ENCODE measurements around the gene TRERF1.
"Not testable (repeated sequence)": the region's sequence is repeated elsewhere in the genome, so short reads cannot be mapped to it uniquely, and the experiment has no call there.

Gene TRERF1

GRCh38 chr6:42217157-42217518 is 234.6 kb downstream of the TRERF1 start:
- Histone ChIP-seq H3K27me3 (ENCODE audit: insufficient read depth, insufficient read length) (no peaks in the 10 kb centered on the region), H3K4me3 (ENCODE audit: insufficient read length, low read depth) (peak overlapping the region; percentile 71), H3K9ac (ENCODE audit: insufficient read length, low read depth) (peak overlapping the region; percentile 79), H3K36me3 (ENCODE audit: insufficient read depth, insufficient read length, low read length) (peaks cover 13% of the 10 kb centered on the region), H3K4me1 (ENCODE audit: insufficient read depth, insufficient read length) (no peaks in the 10 kb centered on the region), H3K9me3 (ENCODE audit: insufficient read depth, low read length) (no peaks in the 10 kb centered on the region)
- no peak for DNase-seq (ENCODE audit: low read depth, low spot score)
- TF ChIP-seq SUZ12 (IDR thresholded peaks at IDR 0.05; ENCODE audit: extremely low read depth, insufficient read depth, insufficient read length) (no peak), YY1 (IDR thresholded peaks at IDR 0.05; ENCODE audit: insufficient read depth, insufficient read length) (no peak), ZNF274 (IDR thresholded peaks at IDR 0.05; ENCODE audit: low read depth, low read length) (no peak)

DNA sequence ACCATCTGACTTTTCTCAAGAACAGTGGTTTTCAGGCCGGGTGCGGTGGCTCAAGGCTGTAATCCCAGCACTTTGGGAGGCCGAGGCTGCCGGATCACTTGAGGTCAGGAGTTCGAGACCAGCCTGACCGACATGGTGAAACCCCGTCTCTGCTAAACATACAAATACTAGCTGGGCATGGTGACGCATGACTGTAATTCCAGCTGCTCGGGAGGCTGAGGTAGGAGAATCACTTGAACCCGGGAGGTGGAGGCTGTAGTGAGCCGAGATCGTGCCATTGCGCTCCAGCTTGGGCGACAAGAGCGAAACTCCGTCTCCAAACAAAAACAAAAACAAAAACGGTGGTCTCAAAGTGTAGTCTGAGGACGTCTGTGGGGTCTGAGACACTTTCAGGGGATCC is 235.2 kb downstream of the TRERF1 start:
- Histone ChIP-seq H3K4me3 (ENCODE audit: insufficient read length, low read depth) (peak overlapping the region; percentile 71), H3K9ac (ENCODE audit: insufficient read length, low read depth) (peak overlapping the region; percentile 70), H3K36me3 (ENCODE audit: insufficient read depth, insufficient read length, low read length) (peaks cover 18% of the 10 kb centered on the region)
- H3K4me1 ChIP-seq (ENCODE audit: insufficient read depth, insufficient read length); H3K9me3 ChIP-seq (ENCODE audit: insufficient read depth, low read length); H3K27me3 ChIP-seq (ENCODE audit: insufficient read depth, insufficient read length); DNase-seq (ENCODE audit: low read depth, low spot score): not testable (repeated sequence)

GRCh38 chr6:42212442-42212841 is 239.3 kb downstream of the TRERF1 start:
- H3K27me3 ChIP-seq (ENCODE audit: insufficient read depth, insufficient read length): no peaks in the 10 kb centered on the region
- no peak for DNase-seq (ENCODE audit: low read depth, low spot score)
- H3K4me3 ChIP-seq (ENCODE audit: insufficient read length, low read depth): no peak overlapping the region
- H3K9ac ChIP-seq (ENCODE audit: insufficient read length, low read depth): no peak overlapping the region
- H3K4me1 ChIP-seq (ENCODE audit: insufficient read depth, insufficient read length): no peaks in the 10 kb centered on the region
- H3K36me3 ChIP-seq (ENCODE audit: insufficient read depth, insufficient read length, low read length): peaks cover 40% of the 10 kb centered on the region
- no peaks in the 10 kb centered on the region for H3K9me3 ChIP-seq (ENCODE audit: insufficient read depth, low read length)
- TF ChIP-seq ZNF274 (IDR thresholded peaks at IDR 0.05; ENCODE audit: low read depth, low read length): no peak
- no peak for TF ChIP-seq YY1 (IDR thresholded peaks at IDR 0.05; ENCODE audit: insufficient read depth, insufficient read length)
- TF ChIP-seq SUZ12 (IDR thresholded peaks at IDR 0.05; ENCODE audit: extremely low read depth, insufficient read depth, insufficient read length): no peak

DNA sequence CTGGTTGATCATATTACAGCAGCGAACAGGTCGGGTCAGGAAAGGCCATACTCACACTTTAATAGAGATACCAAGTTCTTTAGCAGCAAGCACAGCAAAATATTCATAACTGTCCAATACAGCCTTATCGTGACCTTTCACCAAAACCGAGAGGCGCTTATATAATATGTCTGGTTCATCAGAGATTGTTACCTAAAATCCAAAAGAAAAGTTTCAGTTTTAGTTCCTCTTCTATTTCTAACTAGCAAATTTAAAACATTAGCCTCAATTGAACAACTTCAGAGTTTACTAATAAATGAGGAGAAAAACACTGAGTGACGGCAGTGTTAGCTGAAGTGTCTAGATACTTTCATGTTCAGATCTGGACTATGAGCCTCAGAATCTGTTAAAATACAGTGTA is 240.0 kb downstream of the TRERF1 start:
- Histone ChIP-seq H3K9ac (ENCODE audit: insufficient read length, low read depth) (no peak overlapping the region), H3K4me3 (ENCODE audit: insufficient read length, low read depth) (no peak overlapping the region), H3K9me3 (ENCODE audit: insufficient read depth, low read length) (no peaks in the 10 kb centered on the region), H3K36me3 (ENCODE audit: insufficient read depth, insufficient read length, low read length) (peaks cover 40% of the 10 kb centered on the region), H3K27me3 (ENCODE audit: insufficient read depth, insufficient read length) (no peaks in the 10 kb centered on the region), H3K4me1 (ENCODE audit: insufficient read depth, insufficient read length) (no peaks in the 10 kb centered on the region)
- DNase-seq (ENCODE audit: low read depth, low spot score): no peak
- no peak for TF ChIP-seq ZNF274 (IDR thresholded peaks at IDR 0.05; ENCODE audit: low read depth, low read length)
- no peak for TF ChIP-seq SUZ12 (IDR thresholded peaks at IDR 0.05; ENCODE audit: extremely low read depth, insufficient read depth, insufficient read length)
- TF ChIP-seq YY1 (IDR thresholded peaks at IDR 0.05; ENCODE audit: insufficient read depth, insufficient read length): no peak

DNA sequence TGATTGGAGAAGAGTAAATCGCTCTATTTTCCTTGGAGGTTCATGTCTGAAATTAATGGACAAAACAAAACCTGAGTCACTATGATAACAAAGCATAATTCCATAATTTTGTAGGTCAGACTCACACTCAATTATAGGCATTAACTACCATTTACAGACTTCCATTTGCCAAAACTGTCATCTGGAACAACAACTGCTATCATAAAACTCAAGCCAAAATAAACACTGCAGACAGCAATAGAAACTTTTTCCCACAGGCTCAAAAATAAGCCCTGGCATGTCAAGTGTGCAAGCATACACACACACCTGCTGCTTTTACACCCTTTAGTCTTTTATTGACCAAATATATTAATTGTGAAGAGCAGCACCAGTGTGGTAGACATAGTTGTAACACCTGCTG is 241.2 kb downstream of the TRERF1 start:
- Histone ChIP-seq H3K9me3 (ENCODE audit: insufficient read depth, low read length) (no peaks in the 10 kb centered on the region), H3K4me3 (ENCODE audit: insufficient read length, low read depth) (no peak overlapping the region), H3K27me3 (ENCODE audit: insufficient read depth, insufficient read length) (no peaks in the 10 kb centered on the region), H3K4me1 (ENCODE audit: insufficient read depth, insufficient read length) (no peaks in the 10 kb centered on the region), H3K36me3 (ENCODE audit: insufficient read depth, insufficient read length, low read length) (peaks cover 40% of the 10 kb centered on the region), H3K9ac (ENCODE audit: insufficient read length, low read depth) (no peak overlapping the region)
- TF ChIP-seq SUZ12 (IDR thresholded peaks at IDR 0.05; ENCODE audit: extremely low read depth, insufficient read depth, insufficient read length): no peak
- TF ChIP-seq YY1 (IDR thresholded peaks at IDR 0.05; ENCODE audit: insufficient read depth, insufficient read length): no peak
- no peak for TF ChIP-seq ZNF274 (IDR thresholded peaks at IDR 0.05; ENCODE audit: low read depth, low read length)
- no peak for DNase-seq (ENCODE audit: low read depth, low spot score)

- H3K36me3 ChIP-seq (ENCODE audit: insufficient read depth, insufficient read length, low read length): peaks cover 27% of the 10 kb centered on the region
- H3K9ac ChIP-seq (ENCODE audit: insufficient read length, low read depth); DNase-seq (ENCODE audit: low read depth, low spot score); H3K4me3 ChIP-seq (ENCODE audit: insufficient read length, low read depth); H3K4me1 ChIP-seq (ENCODE audit: insufficient read depth, insufficient read length); H3K27me3 ChIP-seq (ENCODE audit: insufficient read depth, insufficient read length); H3K9me3 ChIP-seq (ENCODE audit: insufficient read depth, low read length): not testable (repeated sequence)
Observed at GRCh38 chr6:42207559-42207958, 244.2 kb downstream of the TRERF1 start.

GRCh38 chr6:42204768-42205282 is 246.9 kb downstream of the TRERF1 start:
- TF ChIP-seq ZNF274 (IDR thresholded peaks at IDR 0.05; ENCODE audit: low read depth, low read length) (no peak), YY1 (IDR thresholded peaks at IDR 0.05; ENCODE audit: insufficient read depth, insufficient read length) (no peak), SUZ12 (IDR thresholded peaks at IDR 0.05; ENCODE audit: extremely low read depth, insufficient read depth, insufficient read length) (no peak)
- no peak overlapping the region for H3K9ac ChIP-seq (ENCODE audit: insufficient read length, low read depth)
- no peaks in the 10 kb centered on the region for H3K9me3 ChIP-seq (ENCODE audit: insufficient read depth, low read length)
- H3K27me3 ChIP-seq (ENCODE audit: insufficient read depth, insufficient read length): no peaks in the 10 kb centered on the region
- no peak for DNase-seq (ENCODE audit: low read depth, low spot score)
- H3K4me1 ChIP-seq (ENCODE audit: insufficient read depth, insufficient read length): no peaks in the 10 kb centered on the region
- no peak overlapping the region for H3K4me3 ChIP-seq (ENCODE audit: insufficient read length, low read depth)
- peaks cover 11% of the 10 kb centered on the region for H3K36me3 ChIP-seq (ENCODE audit: insufficient read depth, insufficient read length, low read length)

DNA sequence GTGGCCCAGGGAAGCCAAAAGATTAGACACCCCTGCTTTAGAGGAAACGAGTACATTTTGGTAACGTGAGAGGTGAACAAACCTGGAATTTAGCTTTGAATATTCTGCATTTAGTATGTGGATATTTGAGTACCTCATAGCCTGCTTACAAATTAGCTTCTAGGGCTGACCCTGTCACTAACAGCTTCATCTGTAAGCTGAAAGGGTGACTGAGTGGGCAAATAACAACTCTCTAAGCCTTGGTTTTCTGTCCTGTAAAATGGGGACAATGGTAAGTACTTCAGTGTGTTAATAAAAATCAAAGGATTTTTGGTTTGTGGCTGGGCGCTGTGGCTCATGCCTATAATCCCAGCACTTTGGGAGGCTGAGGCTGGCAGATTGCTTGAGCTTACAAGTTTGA is 248.5 kb downstream of the TRERF1 start:
- Histone ChIP-seq H3K9me3 (ENCODE audit: insufficient read depth, low read length) (no peaks in the 10 kb centered on the region), H3K9ac (ENCODE audit: insufficient read length, low read depth) (no peak overlapping the region), H3K4me1 (ENCODE audit: insufficient read depth, insufficient read length) (no peaks in the 10 kb centered on the region), H3K36me3 (ENCODE audit: insufficient read depth, insufficient read length, low read length) (no peaks in the 10 kb centered on the region), H3K4me3 (ENCODE audit: insufficient read length, low read depth) (no peak overlapping the region), H3K27me3 (ENCODE audit: insufficient read depth, insufficient read length) (no peaks in the 10 kb centered on the region)
- no peak for DNase-seq (ENCODE audit: low read depth, low spot score)
- TF ChIP-seq ZNF274 (IDR thresholded peaks at IDR 0.05; ENCODE audit: low read depth, low read length): no peak
- no peak for TF ChIP-seq SUZ12 (IDR thresholded peaks at IDR 0.05; ENCODE audit: extremely low read depth, insufficient read depth, insufficient read length)
- TF ChIP-seq YY1 (IDR thresholded peaks at IDR 0.05; ENCODE audit: insufficient read depth, insufficient read length): no peak

DNA sequence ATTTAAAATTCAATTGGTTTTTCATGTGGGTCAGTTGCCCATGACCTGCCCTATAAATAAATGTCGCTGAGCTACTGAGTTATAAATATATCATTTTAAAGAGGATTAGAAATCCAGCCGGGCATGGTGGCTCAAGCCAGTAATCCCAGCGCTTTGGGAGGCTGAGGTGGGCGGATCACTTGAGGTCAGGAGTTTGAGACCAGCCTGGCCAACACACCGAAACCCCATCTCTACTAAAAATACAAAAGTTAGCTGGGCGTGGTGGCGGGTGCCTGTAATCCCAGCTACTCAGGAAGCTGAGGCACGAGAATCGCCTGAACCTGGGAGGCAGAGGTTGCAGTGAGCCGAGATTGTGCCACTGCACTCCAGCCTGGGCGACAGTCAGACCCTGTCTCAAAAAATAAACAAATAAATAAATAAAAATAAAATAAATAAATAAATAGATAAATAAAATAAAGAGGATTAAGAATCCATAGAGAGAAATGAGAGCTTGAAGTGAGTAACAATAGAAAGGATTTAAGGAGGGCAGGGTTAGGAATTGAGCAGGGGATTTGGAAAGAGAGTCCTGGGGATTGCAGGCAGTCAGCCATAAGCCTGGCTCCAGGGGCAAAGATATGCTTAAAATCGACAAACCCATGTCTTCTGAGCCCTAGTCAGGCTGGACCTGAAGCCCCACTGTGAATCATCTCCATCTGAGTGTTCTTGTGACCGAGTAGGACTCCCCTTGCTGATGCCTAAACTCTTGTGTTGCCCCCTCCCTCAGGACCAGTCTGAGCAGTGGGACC is 249.4 kb downstream of the TRERF1 start:
- H3K9ac ChIP-seq (ENCODE audit: insufficient read length, low read depth); DNase-seq (ENCODE audit: low read depth, low spot score); H3K4me1 ChIP-seq (ENCODE audit: insufficient read depth, insufficient read length); H3K9me3 ChIP-seq (ENCODE audit: insufficient read depth, low read length); H3K27me3 ChIP-seq (ENCODE audit: insufficient read depth, insufficient read length); H3K4me3 ChIP-seq (ENCODE audit: insufficient read length, low read depth); H3K36me3 ChIP-seq (ENCODE audit: insufficient read depth, insufficient read length, low read length): not testable (repeated sequence)

All from NT2/D1 (cell line).